Islet precursor cell (in vitro differentiated cells): ENCODE data around the gene SLC37A2.

ENCODE experiments used
- DNase-seq: peaks from one replicate; pipeline ENCODE4 v3.0.0-alpha.2; 2018

The SLC37A2 gene

GRCh38 chr11:125112208-125112604 lies 49.1 kb downstream of the SLC37A2 start:
- DNase-seq, result no peak

GRCh38 chr11:125114518-125114917 lies 51.4 kb downstream of the SLC37A2 start:
- DNase-seq, result peak; percentile 70

GRCh38 chr11:125117429-125117828 lies 54.3 kb downstream of the SLC37A2 start:
- no peak for DNase-seq

- no peak for DNase-seq
Observed at GRCh38 chr11:125123194-125123946, 60.3 kb downstream of the SLC37A2 start.

GRCh38 chr11:125123947-125124617 lies 61.0 kb downstream of the SLC37A2 start:
- DNase-seq, result no peak

GRCh38 chr11:125124618-125124992 lies 61.5 kb downstream of the SLC37A2 start:
- DNase-seq, result no peak

GRCh38 chr11:125128450-125128849 lies 65.3 kb downstream of the SLC37A2 start:
- DNase-seq, result no peak

GRCh38 chr11:125129316-125129993 lies 66.3 kb downstream of the SLC37A2 start:
- DNase-seq, result no peak

- DNase-seq, result no peak
Observed at GRCh38 chr11:125132071-125132470, 69.0 kb downstream of the SLC37A2 start.

GRCh38 chr11:125132596-125132995 lies 69.5 kb downstream of the SLC37A2 start:
- DNase-seq, result no peak

GRCh38 chr11:125136001-125136400 lies 72.9 kb downstream of the SLC37A2 start:
- no peak for DNase-seq

GRCh38 chr11:125138966-125139365 lies 75.9 kb downstream of the SLC37A2 start:
- no peak for DNase-seq

- DNase-seq, result no peak
Observed at GRCh38 chr11:125139778-125140177, 76.7 kb downstream of the SLC37A2 start.
